Measurements from ENCODE around the gene H2BK1.

DNA sequence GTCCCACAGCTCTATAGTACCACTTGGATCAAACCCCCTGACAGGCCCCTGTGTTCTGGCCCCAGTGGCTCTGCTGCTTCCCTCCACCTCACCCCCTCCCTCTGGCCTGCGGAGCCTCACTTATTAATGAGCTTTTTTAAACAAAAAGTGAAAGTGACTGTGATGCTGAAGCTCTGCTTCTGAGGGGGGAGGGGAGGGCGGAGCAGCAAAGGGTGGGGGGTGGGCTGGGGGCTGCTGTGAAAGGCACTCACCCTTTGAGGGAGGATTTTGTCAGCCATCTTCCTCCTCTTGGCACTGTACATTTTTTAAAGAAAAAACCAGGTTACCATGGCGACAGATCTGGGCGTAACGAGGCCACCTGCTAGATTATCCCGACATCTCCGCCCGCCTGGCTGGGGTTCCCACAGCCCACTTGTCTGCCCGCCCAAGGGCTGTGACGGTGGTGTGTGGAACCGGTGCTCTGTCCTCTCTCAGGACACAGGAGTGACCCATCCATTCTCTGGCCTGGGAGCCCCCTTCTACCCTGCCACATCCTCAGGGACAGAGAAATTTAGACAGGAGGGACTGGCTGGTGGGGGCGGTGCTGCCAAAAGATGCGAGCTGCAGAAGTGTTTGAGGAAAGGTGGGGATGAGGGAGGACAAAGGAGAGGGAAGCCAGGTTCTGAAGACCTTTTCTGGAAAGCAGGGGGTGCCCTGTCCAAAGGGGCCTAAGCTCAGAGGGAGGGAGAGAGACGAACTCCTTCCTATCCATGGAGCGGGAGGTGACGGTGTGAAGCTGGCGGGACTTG is 33.3 kb upstream of the H2BK1 start:
- TF ChIP-seq, protein P1, sequence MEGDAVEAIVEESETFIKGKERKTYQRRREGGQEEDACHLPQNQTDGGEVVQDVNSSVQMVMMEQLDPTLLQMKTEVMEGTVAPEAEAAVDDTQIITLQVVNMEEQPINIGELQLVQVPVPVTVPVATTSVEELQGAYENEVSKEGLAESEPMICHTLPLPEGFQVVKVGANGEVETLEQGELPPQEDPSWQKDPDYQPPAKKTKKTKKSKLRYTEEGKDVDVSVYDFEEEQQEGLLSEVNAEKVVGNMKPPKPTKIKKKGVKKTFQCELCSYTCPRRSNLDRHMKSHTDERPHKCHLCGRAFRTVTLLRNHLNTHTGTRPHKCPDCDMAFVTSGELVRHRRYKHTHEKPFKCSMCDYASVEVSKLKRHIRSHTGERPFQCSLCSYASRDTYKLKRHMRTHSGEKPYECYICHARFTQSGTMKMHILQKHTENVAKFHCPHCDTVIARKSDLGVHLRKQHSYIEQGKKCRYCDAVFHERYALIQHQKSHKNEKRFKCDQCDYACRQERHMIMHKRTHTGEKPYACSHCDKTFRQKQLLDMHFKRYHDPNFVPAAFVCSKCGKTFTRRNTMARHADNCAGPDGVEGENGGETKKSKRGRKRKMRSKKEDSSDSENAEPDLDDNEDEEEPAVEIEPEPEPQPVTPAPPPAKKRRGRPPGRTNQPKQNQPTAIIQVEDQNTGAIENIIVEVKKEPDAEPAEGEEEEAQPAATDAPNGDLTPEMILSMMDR (IDR thresholded peaks at IDR 0.05; ENCODE audit: borderline replicate concordance, extremely low read depth, low read length, poor library complexity, severe bottlenecking) = no peak
- TF ChIP-seq EZH2 (IDR thresholded peaks at IDR 0.05; ENCODE audit: borderline replicate concordance, low read depth, low read length, severe bottlenecking) = no peak

Measured in DND-41 (cell line).